Transverse colon (tissue), 3 donors: ENCODE results near the gene HMSD.

Experiments
- CTCF ChIP-seq, 5 experiments: fragments of 200-600 bp in 3 of 5; fragments of 450-650 bp in 2 of 5; sonication (generic) in 3 of 5; IDR thresholded peaks; 1 replicate in 2 of 5; 2 replicates in 3 of 5; pipeline ENCODE4 v1.5.1; 2016 to 2017; ENCODE audit warnings: antibody characterized with exemption in 5 of 5, inconsistent platforms in 3 of 5, mild to moderate bottlenecking in 2 of 5, moderate library complexity in 1 of 5
- POLR2A ChIP-seq: fragments of 450-650 bp; IDR thresholded peaks from one replicate; pipeline ENCODE4 v1.6.1; 2016; ENCODE audit warnings: antibody characterized with exemption, mild to moderate bottlenecking, moderate library complexity

- TF ChIP-seq CTCF (IDR thresholded peaks at IDR 0.05), result no peak
- TF ChIP-seq POLR2A, result no peak
Measured at GRCh38 chr18:63909870-63910269, 39.2 kb upstream of the HMSD start.
